ENCODE results near the gene ZNF543. TPM values are rescaled to one million over a fixed set of nuclear protein-coding genes. Genes with fewer than 3 reads are reported as not detected.

ZNF543 gene
- total and polyA plus RNA-seq, 3 donors from 2014 or later, result 4.7 to 12.3 (median 11.3) TPM

DNA sequence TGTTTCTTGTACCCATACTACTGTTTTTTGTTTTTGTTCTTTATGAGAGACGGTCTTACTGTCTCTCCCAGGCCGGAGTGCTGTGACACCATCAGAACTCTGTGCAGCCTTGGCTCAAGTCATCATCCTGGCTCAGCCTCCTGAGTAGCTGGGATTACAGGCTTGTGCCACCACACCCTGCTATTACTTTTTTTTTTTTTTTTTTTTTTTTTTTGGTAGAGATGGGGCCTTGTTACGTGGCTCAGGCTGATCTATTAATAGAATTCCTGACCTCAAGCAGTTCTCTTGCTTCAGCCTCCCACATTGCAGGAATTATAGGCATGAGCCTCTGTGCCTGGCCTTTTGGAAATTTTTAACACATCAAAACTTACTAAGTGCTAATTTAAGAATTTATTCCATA, 27.9 kb downstream of the ZNF543 start:
- peaks cover 6% of the 10 kb centered on the region for H3K4me1 ChIP-seq
- no peak overlapping the region for H3K4me3 ChIP-seq
- TF ChIP-seq, protein P1, sequence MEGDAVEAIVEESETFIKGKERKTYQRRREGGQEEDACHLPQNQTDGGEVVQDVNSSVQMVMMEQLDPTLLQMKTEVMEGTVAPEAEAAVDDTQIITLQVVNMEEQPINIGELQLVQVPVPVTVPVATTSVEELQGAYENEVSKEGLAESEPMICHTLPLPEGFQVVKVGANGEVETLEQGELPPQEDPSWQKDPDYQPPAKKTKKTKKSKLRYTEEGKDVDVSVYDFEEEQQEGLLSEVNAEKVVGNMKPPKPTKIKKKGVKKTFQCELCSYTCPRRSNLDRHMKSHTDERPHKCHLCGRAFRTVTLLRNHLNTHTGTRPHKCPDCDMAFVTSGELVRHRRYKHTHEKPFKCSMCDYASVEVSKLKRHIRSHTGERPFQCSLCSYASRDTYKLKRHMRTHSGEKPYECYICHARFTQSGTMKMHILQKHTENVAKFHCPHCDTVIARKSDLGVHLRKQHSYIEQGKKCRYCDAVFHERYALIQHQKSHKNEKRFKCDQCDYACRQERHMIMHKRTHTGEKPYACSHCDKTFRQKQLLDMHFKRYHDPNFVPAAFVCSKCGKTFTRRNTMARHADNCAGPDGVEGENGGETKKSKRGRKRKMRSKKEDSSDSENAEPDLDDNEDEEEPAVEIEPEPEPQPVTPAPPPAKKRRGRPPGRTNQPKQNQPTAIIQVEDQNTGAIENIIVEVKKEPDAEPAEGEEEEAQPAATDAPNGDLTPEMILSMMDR (IDR thresholded peaks at IDR 0.05), result no peak
- no peak for TF ChIP-seq POLR2A (IDR thresholded peaks at IDR 0.05)
- H3K27me3 ChIP-seq, result no peaks in the 10 kb centered on the region
- intact Hi-C loops (cut with DNase I; ENCODE audit: low total_unique reads), result no loop called here
- H3K36me3 ChIP-seq (ENCODE audit: low read depth, missing control alignments), result no peaks in the 10 kb centered on the region
- 65 to 67% methylated on average over 3 of the region's 3 CpGs for WGBS, 2 donors
- DNase-seq, result no peak
- H3K27ac ChIP-seq, result no peak overlapping the region
- H3K9me3 ChIP-seq, result no peaks in the 10 kb centered on the region

DNA sequence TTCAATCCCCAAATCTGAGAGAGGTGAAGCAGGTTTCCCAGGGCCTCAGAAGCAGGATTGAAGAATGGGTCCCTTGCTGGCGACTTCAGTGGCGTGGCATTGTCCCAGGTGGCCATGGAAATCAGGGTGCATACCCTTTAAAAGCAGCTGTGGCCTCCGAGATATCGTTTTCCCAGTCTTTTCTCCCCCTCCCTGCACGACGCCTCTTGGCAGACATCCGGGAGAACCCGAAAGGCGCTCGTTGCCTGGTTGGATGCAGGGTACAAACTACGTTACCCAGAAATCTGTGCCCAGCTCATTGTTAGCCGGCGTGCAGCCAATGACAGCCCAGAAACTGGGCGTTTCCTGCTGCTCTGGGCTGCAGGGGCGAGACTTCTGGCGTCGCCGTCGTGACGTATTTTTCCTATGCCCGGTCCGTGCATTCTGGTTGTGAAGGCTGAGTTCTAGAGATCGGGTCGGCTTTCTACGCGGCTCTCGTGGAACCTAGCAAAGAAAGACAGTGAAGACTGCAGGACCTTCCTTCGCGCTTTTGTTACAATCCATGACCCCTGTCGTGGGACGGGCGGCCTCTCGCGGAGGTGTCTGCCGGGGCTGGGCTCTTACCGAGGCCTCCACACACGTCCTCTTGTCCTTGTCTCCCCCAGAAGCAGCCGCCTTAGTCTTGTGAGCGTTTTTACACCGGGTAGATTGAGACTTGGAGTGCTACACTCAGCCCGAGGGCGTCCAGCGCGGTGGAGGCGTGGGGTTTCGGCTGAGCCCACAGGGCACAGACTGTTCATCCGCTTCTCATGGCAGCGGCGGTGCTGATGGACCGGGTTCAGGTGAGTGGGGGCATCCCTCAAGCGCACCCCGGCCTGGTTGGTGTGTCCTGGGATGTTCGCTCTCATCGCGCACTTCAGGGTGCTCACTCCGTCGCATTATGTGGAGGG, 30.9 kb downstream of the ZNF543 start, which contains the start of gene ZNF304:
Gene ZNF304 (plus strand): TSS at position 395 of the 929 bp plus-strand sequence. CDS start 394 bp downstream, at position 789.
- Histone ChIP-seq H3K4me3 (peak within 1 kb of the TSS; percentile 83 to 87), H3K27me3 (no peaks in the 10 kb centered on the region), H3K36me3 (ENCODE audit: low read depth, missing control alignments) (no peaks in the 10 kb centered on the region), H3K4me1 (peaks cover 6% of the 10 kb centered on the region), H3K9me3 (no peaks in the 10 kb centered on the region), H3K27ac (peak within 1 kb of the TSS; percentile 69 to 73)
- peak; percentile 98 for DNase-seq
- TF ChIP-seq, protein P1 (IDR thresholded peaks at IDR 0.05), result peak in 1 of 3 experiments; percentile 15
- TF ChIP-seq POLR2A (IDR thresholded peaks at IDR 0.05), result no peak
- intact Hi-C loops (cut with DNase I; ENCODE audit: low total_unique reads), result no loop called here
- 1% methylated on average over 10 to 51 of the region's 57 CpGs for WGBS, 2 donors

DNA sequence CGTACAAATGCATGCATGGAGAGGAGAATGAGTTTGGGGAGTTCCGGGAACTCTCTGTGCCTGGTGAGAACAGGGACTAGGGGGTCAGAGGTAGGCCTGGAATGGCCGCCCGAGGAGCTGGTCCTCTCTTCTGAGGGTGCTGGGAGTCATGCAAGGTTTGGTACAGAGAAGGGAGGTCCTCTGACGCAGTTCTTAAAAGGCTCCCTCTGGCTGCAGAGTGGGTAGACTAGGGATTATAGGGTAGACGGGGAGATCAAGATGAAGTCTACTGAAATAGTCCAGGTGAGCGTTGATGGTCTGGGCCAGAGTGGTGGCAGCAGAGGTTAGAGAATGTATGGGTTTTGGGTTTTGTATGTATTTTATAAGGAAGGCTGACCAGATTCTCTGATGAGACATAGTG, 31.6 kb downstream of the ZNF543 start:
- intact Hi-C loops (cut with DNase I; ENCODE audit: low total_unique reads), result no loop called here
- 8 to 16% methylated on average over 7 of the region's 7 CpGs for WGBS, 2 donors
- no peaks in the 10 kb centered on the region for H3K9me3 ChIP-seq
- no peaks in the 10 kb centered on the region for H3K27me3 ChIP-seq
- no peaks in the 10 kb centered on the region for H3K36me3 ChIP-seq (ENCODE audit: low read depth, missing control alignments)
- no peak for DNase-seq
- H3K4me1 ChIP-seq, result peaks cover 6% of the 10 kb centered on the region
- TF ChIP-seq, protein P1 (IDR thresholded peaks at IDR 0.05), result no peak
- no peak for TF ChIP-seq POLR2A (IDR thresholded peaks at IDR 0.05)
- peak overlapping the region; percentile 83 to 87 for H3K4me3 ChIP-seq
- H3K27ac ChIP-seq, result peak overlapping the region; percentile 69 to 73

DNA sequence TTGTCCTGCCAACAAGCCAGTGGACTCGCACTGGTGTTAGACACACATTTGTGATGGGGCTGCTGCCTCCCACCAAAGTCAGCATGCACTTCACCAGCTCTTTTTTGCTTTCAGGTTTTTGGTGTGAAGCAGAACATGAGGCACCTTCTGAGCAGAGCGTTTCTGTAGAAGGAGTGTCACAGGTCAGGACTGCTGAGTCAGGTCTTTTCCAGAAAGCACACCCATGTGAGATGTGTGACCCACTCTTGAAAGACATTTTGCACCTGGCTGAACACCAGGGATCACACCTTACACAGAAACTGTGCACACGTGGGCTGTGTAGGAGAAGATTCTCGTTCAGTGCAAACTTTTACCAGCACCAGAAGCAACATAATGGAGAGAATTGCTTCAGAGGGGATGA, 35.6 kb downstream of the ZNF543 start:
- TF ChIP-seq POLR2A (IDR thresholded peaks at IDR 0.05), result no peak
- TF ChIP-seq, protein P1 (IDR thresholded peaks at IDR 0.05), result no peak
- no peak overlapping the region for H3K4me3 ChIP-seq
- no peaks in the 10 kb centered on the region for H3K9me3 ChIP-seq
- peaks cover 6% of the 10 kb centered on the region for H3K4me1 ChIP-seq
- intact Hi-C loops (cut with DNase I; ENCODE audit: low total_unique reads), result no loop called here
- DNase-seq, result no peak
- WGBS, 2 donors, result 92 to 97% methylated on average over 4 of the region's 4 CpGs
- H3K27me3 ChIP-seq, result no peaks in the 10 kb centered on the region
- no peaks in the 10 kb centered on the region for H3K36me3 ChIP-seq (ENCODE audit: low read depth, missing control alignments)
- H3K27ac ChIP-seq, result no peak overlapping the region
